Measurements from ENCODE around the gene TRPM8. TPM values are rescaled to one million over a fixed set of nuclear protein-coding genes. Genes with fewer than 3 reads are reported as not detected.
A peak's percentile ranks its signal among the peaks of the same experiment; 100 is the strongest.

Gene TRPM8
- polyA plus RNA-seq, 2 of the 4 experiments (the other 2 are of a cell fraction), result 0.25 to 0.97 TPM

DNA sequence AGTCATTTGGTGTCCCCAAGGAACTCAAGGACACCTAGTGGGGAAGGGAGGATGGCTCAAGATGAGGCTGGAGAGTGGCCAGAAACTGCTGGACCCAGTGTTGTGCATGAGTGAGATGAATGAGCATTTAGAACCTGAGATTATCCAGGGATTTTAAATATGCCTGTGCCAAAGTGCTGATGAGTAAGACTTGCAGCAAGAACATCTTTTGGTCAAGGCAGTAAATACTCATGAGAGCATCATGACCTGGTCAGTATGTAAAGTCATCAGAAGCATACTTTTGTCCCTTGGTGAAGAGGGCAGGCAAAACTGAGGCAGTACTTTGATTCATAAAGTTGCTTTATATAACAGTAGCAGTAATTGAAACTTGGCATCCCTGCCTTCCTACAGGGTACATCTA lies 130.2 kb downstream of the TRPM8 start:
- peaks cover 11% of the 10 kb centered on the region for H3K4me1 ChIP-seq
- no peak for TF ChIP-seq EHMT2 (IDR thresholded peaks at IDR 0.05; ENCODE audit: low read depth)
- TF ChIP-seq BHLHE40 (IDR thresholded peaks at IDR 0.05; ENCODE audit: low read depth, low read length), result no peak
- TF ChIP-seq ZFP36 (IDR thresholded peaks at IDR 0.05; ENCODE audit: borderline replicate concordance, partially characterized antibody), result no peak
- TF ChIP-seq, protein P1, sequence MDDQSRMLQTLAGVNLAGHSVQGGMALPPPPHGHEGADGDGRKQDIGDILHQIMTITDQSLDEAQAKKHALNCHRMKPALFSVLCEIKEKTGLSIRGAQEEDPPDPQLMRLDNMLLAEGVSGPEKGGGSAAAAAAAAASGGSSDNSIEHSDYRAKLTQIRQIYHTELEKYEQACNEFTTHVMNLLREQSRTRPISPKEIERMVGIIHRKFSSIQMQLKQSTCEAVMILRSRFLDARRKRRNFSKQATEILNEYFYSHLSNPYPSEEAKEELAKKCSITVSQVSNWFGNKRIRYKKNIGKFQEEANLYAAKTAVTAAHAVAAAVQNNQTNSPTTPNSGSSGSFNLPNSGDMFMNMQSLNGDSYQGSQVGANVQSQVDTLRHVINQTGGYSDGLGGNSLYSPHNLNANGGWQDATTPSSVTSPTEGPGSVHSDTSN (IDR thresholded peaks at IDR 0.05), result no peak
- TF ChIP-seq TFCP2L1 (CRISPR knock-in tag; IDR thresholded peaks at IDR 0.05), result no peak
- no peak for TF ChIP-seq HDAC2 (IDR thresholded peaks at IDR 0.05)
- TF ChIP-seq RNF2 (IDR thresholded peaks at IDR 0.05; ENCODE audit: borderline replicate concordance, low read depth), result no peak
- TF ChIP-seq MAFK (IDR thresholded peaks at IDR 0.05; ENCODE audit: partially characterized antibody), result no peak
- no peak overlapping the region for H3K4me3 ChIP-seq
- H3K27ac ChIP-seq, result peak overlapping the region in 1 of 2 experiments; percentile 8; a peak in 1 of 6 replicates
- ChIA-PET CTCF (interaction anchor here (0.6 to 1.4 kb wide), 2 partner anchors 165 to 189 kb away, joined by 3 read pairs; no protein-coding TSS in a partner anchor), POLR2A (no interaction called here)
- ATAC-seq (no peak), DNase-seq (ENCODE audit: low read depth in 1 of 2, low spot score in 1 of 2) (no peak), FAIRE-seq (no peak)
- no peak overlapping the region for H3K4me2 ChIP-seq
- peaks cover 6% of the 10 kb centered on the region; the same call in 1 of the 3 replicates for H3K9me3 ChIP-seq

DNA sequence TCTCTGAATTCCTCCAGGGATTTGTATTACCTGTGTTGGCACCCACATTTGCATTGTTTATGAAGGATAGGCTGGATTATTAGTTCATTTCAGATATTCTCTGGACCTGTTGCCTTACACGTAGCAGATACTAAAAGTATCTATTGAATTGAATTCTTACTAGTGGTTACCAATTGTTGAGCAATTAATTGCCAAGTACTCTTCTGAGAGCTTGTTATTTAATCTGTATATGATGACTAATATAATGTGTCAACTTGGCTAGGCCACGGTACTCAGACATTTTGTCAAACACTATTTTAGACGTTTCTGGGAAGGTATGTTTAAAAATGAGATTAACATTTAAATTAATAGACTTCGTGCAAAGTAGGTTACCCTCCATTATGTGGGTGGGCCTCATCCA lies 130.9 kb downstream of the TRPM8 start:
- ChIA-PET CTCF (interaction anchor here (1.4 kb wide), 1 partner anchor 190 kb away, joined by 3 read pairs; no protein-coding TSS in a partner anchor), POLR2A (no interaction called here)
- no peak for DNase-seq (ENCODE audit: low read depth in 1 of 2, low spot score in 1 of 2)
- H3K4me2 ChIP-seq, result no peak overlapping the region
- FAIRE-seq, result no peak
- TF ChIP-seq, protein P2, sequence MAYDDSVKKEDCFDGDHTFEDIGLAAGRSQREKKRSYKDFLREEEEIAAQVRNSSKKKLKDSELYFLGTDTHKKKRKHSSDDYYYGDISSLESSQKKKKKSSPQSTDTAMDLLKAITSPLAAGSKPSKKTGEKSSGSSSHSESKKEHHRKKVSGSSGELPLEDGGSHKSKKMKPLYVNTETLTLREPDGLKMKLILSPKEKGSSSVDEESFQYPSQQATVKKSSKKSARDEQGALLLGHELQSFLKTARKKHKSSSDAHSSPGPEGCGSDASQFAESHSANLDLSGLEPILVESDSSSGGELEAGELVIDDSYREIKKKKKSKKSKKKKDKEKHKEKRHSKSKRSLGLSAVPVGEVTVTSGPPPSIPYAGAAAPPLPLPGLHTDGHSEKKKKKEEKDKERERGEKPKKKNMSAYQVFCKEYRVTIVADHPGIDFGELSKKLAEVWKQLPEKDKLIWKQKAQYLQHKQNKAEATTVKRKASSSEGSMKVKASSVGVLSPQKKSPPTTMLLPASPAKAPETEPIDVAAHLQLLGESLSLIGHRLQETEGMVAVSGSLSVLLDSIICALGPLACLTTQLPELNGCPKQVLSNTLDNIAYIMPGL (CRISPR knock-in tag; IDR thresholded peaks at IDR 0.05; ENCODE audit: borderline replicate concordance), result no peak
- no peak for TF ChIP-seq SREBF2 (IDR thresholded peaks at IDR 0.05)
- TF ChIP-seq RAD21 (conservative IDR thresholded peaks at IDR 0.05 in 1 of 2, IDR thresholded peaks at IDR 0.05 in 1 of 2), result no peak
- no peak for TF ChIP-seq RARB (CRISPR knock-in tag; IDR thresholded peaks at IDR 0.05)
- TF ChIP-seq, protein P3, sequence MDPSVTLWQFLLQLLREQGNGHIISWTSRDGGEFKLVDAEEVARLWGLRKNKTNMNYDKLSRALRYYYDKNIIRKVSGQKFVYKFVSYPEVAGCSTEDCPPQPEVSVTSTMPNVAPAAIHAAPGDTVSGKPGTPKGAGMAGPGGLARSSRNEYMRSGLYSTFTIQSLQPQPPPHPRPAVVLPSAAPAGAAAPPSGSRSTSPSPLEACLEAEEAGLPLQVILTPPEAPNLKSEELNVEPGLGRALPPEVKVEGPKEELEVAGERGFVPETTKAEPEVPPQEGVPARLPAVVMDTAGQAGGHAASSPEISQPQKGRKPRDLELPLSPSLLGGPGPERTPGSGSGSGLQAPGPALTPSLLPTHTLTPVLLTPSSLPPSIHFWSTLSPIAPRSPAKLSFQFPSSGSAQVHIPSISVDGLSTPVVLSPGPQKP (IDR thresholded peaks at IDR 0.05; ENCODE audit: low read depth, low read length), result no peak
- TF ChIP-seq, protein P4, sequence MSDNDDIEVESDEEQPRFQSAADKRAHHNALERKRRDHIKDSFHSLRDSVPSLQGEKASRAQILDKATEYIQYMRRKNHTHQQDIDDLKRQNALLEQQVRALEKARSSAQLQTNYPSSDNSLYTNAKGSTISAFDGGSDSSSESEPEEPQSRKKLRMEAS (IDR thresholded peaks at IDR 0.05), result no peak
- no peak for TF ChIP-seq MAZ (IDR thresholded peaks at IDR 0.05; ENCODE audit: borderline replicate concordance, low read depth, low read length)
- no peak for TF ChIP-seq ESRRA (IDR thresholded peaks at IDR 0.05; ENCODE audit: borderline replicate concordance, low read length)
- no peak for TF ChIP-seq EHMT2 (IDR thresholded peaks at IDR 0.05; ENCODE audit: low read depth)
- TF ChIP-seq RNF2 (IDR thresholded peaks at IDR 0.05; ENCODE audit: borderline replicate concordance, low read depth), result no peak
- no peak for TF ChIP-seq FOXS1 (CRISPR knock-in tag; IDR thresholded peaks at IDR 0.05)
- no peak for TF ChIP-seq HOXB13 (CRISPR knock-in tag; IDR thresholded peaks at IDR 0.05; ENCODE audit: low read depth)
- TF ChIP-seq MYC (IDR thresholded peaks at IDR 0.05; ENCODE audit: borderline replicate concordance, low read length), result no peak
- TF ChIP-seq, protein P5, sequence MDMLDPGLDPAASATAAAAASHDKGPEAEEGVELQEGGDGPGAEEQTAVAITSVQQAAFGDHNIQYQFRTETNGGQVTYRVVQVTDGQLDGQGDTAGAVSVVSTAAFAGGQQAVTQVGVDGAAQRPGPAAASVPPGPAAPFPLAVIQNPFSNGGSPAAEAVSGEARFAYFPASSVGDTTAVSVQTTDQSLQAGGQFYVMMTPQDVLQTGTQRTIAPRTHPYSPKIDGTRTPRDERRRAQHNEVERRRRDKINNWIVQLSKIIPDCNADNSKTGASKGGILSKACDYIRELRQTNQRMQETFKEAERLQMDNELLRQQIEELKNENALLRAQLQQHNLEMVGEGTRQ (IDR thresholded peaks at IDR 0.05), result no peak
- H3K4me3 ChIP-seq, result no peak overlapping the region
- peaks cover 11% of the 10 kb centered on the region for H3K4me1 ChIP-seq
- peaks cover 6% of the 10 kb centered on the region; the same call in 1 of the 3 replicates for H3K9me3 ChIP-seq
- 44% methylated on average over 4 of the region's 4 CpGs for WGBS (ENCODE audit: missing lambda C conversion rate)
- H3K27ac ChIP-seq, result no peak overlapping the region
- no peak for ATAC-seq
